SK-N-SH (cell line): ENCODE data around the gene MAPRE3.

Experiments used
- CTCF ChIP-seq: fragments of 200-600 bp; sonication (generic); IDR thresholded peaks from 2 replicates; pipeline ENCODE4 v1.6.1; 2017; ENCODE audit warnings: antibody characterized with exemption, mild to moderate bottlenecking, moderate library complexity
- EP300 ChIP-seq, 2 experiments: IDR thresholded peaks; 2 replicates each; pipeline versions ENCODE4 v1.4.0 to v1.6.1; 2012; ENCODE audit warnings: borderline replicate concordance in 1 of 2, low read depth in 1 of 2, low read length in 1 of 2
- MAX ChIP-seq: IDR thresholded peaks from 2 replicates; pipeline ENCODE4 v1.4.0; 2012; ENCODE audit warnings: low read depth
- MEF2A ChIP-seq: IDR thresholded peaks from 2 replicates; pipeline ENCODE4 v1.4.0; 2012; ENCODE audit warnings: low read depth, borderline replicate concordance
- RAD21 ChIP-seq: IDR thresholded peaks from 2 replicates; pipeline ENCODE4 v1.6.1; 2012; ENCODE audit warnings: mild to moderate bottlenecking, low read length
- SMC3 ChIP-seq: IDR thresholded peaks from 2 replicates; pipeline ENCODE4 v1.6.1; 2012; ENCODE audit warnings: low read depth, low read length, improper control_type of control experiment
- TAF1 ChIP-seq: IDR thresholded peaks from 2 replicates; pipeline ENCODE4 v1.6.1; 2012; ENCODE audit warnings: low read depth, mild to moderate bottlenecking, low read length, moderate library complexity, borderline replicate concordance
- ZBTB33 ChIP-seq: IDR thresholded peaks from 2 replicates; pipeline ENCODE4 v1.4.0; 2012; ENCODE audit warnings: low read depth, borderline replicate concordance

- no peak for TF ChIP-seq CTCF
- no peak for TF ChIP-seq RAD21
- no peak for TF ChIP-seq TAF1
- no peak for TF ChIP-seq SMC3
- no peak for TF ChIP-seq MEF2A
- no peak for TF ChIP-seq EP300 (IDR thresholded peaks at IDR 0.05; ENCODE audit: borderline replicate concordance in 1 of 2, low read depth in 1 of 2, low read length in 1 of 2)
- TF ChIP-seq ZBTB33: no peak
- TF ChIP-seq MAX: no peak
Measured at GRCh38 chr2:26959331-26959730, 11.1 kb upstream of the MAPRE3 start.
